ENCODE data around the gene SOCS4.

GRCh38 chr14:55026441-55026792 lies 619 bp upstream of the SOCS4 start:
- TF ChIP-seq POLR2AphosphoS5 (IDR thresholded peaks at IDR 0.05; ENCODE audit: borderline replicate concordance, low read depth, low read length), result no peak
- TF ChIP-seq EZH2 (IDR thresholded peaks at IDR 0.05), result no peak
- no peak for TF ChIP-seq FOXP2 (optimal IDR thresholded peaks at IDR 0.05; ENCODE audit: control extremely low read depth, extremely low read length, insufficient read depth)

Data from SK-N-MC (cell line).